ENCODE data around the gene NME4.

Gene NME4

GRCh38 chr16:363110-363765 is 33.8 kb upstream of the NME4 start:
- DNase-seq (ENCODE audit: low spot score): no peak

GRCh38 chr16:363766-364490 is 33.1 kb upstream of the NME4 start:
- DNase-seq (ENCODE audit: low spot score): no peak

GRCh38 chr16:364595-365491 is 32.2 kb upstream of the NME4 start:
- DNase-seq (ENCODE audit: low spot score): no peak

GRCh38 chr16:366476-366875 is 30.5 kb upstream of the NME4 start:
- no peak for DNase-seq (ENCODE audit: low spot score)

- no peak for DNase-seq (ENCODE audit: low spot score)
Measured at GRCh38 chr16:367333-367903, 29.6 kb upstream of the NME4 start.

- no peak for DNase-seq (ENCODE audit: low spot score)
Measured at GRCh38 chr16:368388-369158, 28.4 kb upstream of the NME4 start.

- no peak for DNase-seq (ENCODE audit: low spot score)
Measured at GRCh38 chr16:369275-369865, 27.6 kb upstream of the NME4 start.

- no peak for DNase-seq (ENCODE audit: low spot score)
Measured at GRCh38 chr16:369866-370436, 27.0 kb upstream of the NME4 start.

- DNase-seq (ENCODE audit: low spot score): peak; percentile 93
Measured at GRCh38 chr16:370443-370842, 26.6 kb upstream of the NME4 start, which contains the start of gene MRPL28. TSS of gene MRPL28 (minus strand) at chr16:370538. CDS start at chr16:370218, 320 bp downstream.

- DNase-seq (ENCODE audit: low spot score): no peak
Measured at GRCh38 chr16:370979-371514, 26.0 kb upstream of the NME4 start.

GRCh38 chr16:371515-372301 is 25.3 kb upstream of the NME4 start:
- peak; percentile 68 for DNase-seq (ENCODE audit: low spot score)

GRCh38 chr16:372302-372983 is 24.6 kb upstream of the NME4 start:
- DNase-seq (ENCODE audit: low spot score): no peak

- DNase-seq (ENCODE audit: low spot score): no peak
Measured at GRCh38 chr16:373020-373598, 23.9 kb upstream of the NME4 start.

- no peak for DNase-seq (ENCODE audit: low spot score)
Measured at GRCh38 chr16:373848-374615, 23.0 kb upstream of the NME4 start.

GRCh38 chr16:374616-374926 is 22.4 kb upstream of the NME4 start:
- DNase-seq (ENCODE audit: low spot score): no peak

- no peak for DNase-seq (ENCODE audit: low spot score)
Measured at GRCh38 chr16:375212-375611, 21.8 kb upstream of the NME4 start.

GRCh38 chr16:375927-376816 is 20.8 kb upstream of the NME4 start:
- DNase-seq (ENCODE audit: low spot score): no peak

Data from SK-N-DZ (cell line).